Endothelial cell of umbilical vein (primary cell): ENCODE data around the gene TSHZ3. TPM values are rescaled to one million over a fixed set of nuclear protein-coding genes. Genes with fewer than 3 reads are reported as not detected.

Experiments used
- BruUV-seq: library from RNA; stranded (reverse); fragments of 400-500 nt; replicated peaks from 2 replicates; lab custom pipeline; 2021; lab: Mats Ljungman, UMichigan
- CTCF ChIA-PET: fragments of 300-600, 350-600 bp; sonication (Branson Sonifier 250); formaldehyde crosslinking; loops from one replicate; lab custom pipeline; 2021; ENCODE audit warnings: antibody characterized with exemption, inconsistent platforms; lab: Charles Lee
- POLR2A ChIA-PET: fragments of 300-600, 350-600 bp; sonication (Branson Sonifier 250); formaldehyde crosslinking; loops from one replicate; lab custom pipeline; 2021; ENCODE audit warnings: antibody characterized with exemption, inconsistent platforms; lab: Charles Lee
- DNase-seq: peaks from one replicate; pipeline ENCODE4 v3.0.0-alpha.2; 2011; ENCODE audit warnings: low read depth, low spot score
- FAIRE-seq: peaks from 2 replicates; lab custom pipeline; 2011; peaks lifted over from hg19 to GRCh38; lab: Jason Lieb, UNC
- H2AFZ ChIP-seq: 2 replicates; pipeline ENCODE4 v1.6.0; 2012; ENCODE audit warnings: low read depth, low read length, control low read depth, inconsistent platforms
- H3K27ac ChIP-seq: 2 replicates; pipeline ENCODE4 v1.5.1; 2011; ENCODE audit warnings: low read depth, mild to moderate bottlenecking, control low read depth, low read length, moderate library complexity; ENCODE audit not compliant: insufficient read depth
- H3K27me3 ChIP-seq, 2 experiments: 2 replicates each; pipeline versions ENCODE4 v1.6.0 to v1.6.1; 2011; ENCODE audit warnings: low read length in 2 of 2, mixed read lengths in 1 of 2; ENCODE audit not compliant: control insufficient read depth in 2 of 2, insufficient read depth in 2 of 2
- H3K36me3 ChIP-seq, 2 experiments: 2 replicates in 1 of 2; 3 replicates in 1 of 2; pipeline ENCODE4 v1.5.1; 2011; ENCODE audit warnings: low read length in 2 of 2, mild to moderate bottlenecking in 1 of 2, moderate library complexity in 1 of 2; ENCODE audit not compliant: control insufficient read depth in 2 of 2, insufficient read depth in 2 of 2; ENCODE audit errors: extremely low read depth in 1 of 2
- H3K4me1 ChIP-seq: 3 replicates; pipeline ENCODE4 v1.5.1; 2011; ENCODE audit warnings: mild to moderate bottlenecking, low read length; ENCODE audit not compliant: control insufficient read depth, insufficient read depth; ENCODE audit errors: extremely low read depth
- H3K4me2 ChIP-seq: 2 replicates; pipeline ENCODE4 v1.6.1; 2011; ENCODE audit warnings: low read length, control low read depth, mixed read lengths; ENCODE audit not compliant: insufficient read depth
- H3K4me3 ChIP-seq, 3 experiments: fragments of 200-600 bp in 1 of 3; sonication (generic), shearing (Covaris generic) in 1 of 3; replicated peaks in 1 of 3; 2 replicates each; pipeline ENCODE4 v1.5.1; 2011 to 2016; ENCODE audit warnings: control low read depth in 3 of 3, low read length in 3 of 3, mild to moderate bottlenecking in 2 of 3, inconsistent platforms in 1 of 3, low read depth in 1 of 3, moderate library complexity in 1 of 3; ENCODE audit not compliant: insufficient read depth in 1 of 3
- H3K79me2 ChIP-seq: 2 replicates; pipeline ENCODE4 v1.6.0; 2012; ENCODE audit warnings: low read length, inconsistent platforms; ENCODE audit not compliant: control insufficient read depth, insufficient read depth
- H3K9ac ChIP-seq: replicated peaks from 2 replicates; pipeline ENCODE3; 2011; ENCODE audit warnings: low read length, control low read depth; ENCODE audit not compliant: insufficient read depth; ENCODE audit errors: extremely low read depth
- H3K9me1 ChIP-seq: replicated peaks from 3 replicates; pipeline ENCODE4 v1.6.0; 2011; ENCODE audit warnings: mild to moderate bottlenecking, low read length; ENCODE audit not compliant: control insufficient read depth, insufficient read depth; ENCODE audit errors: extremely low read depth
- H3K9me3 ChIP-seq: replicated peaks from 2 replicates; pipeline ENCODE4 v1.5.1; 2012; ENCODE audit warnings: low read length, inconsistent platforms; ENCODE audit not compliant: control insufficient read depth, insufficient read depth
- H4K20me1 ChIP-seq: replicated peaks from 2 replicates; pipeline ENCODE3; 2011; ENCODE audit warnings: mild to moderate bottlenecking, low read length; ENCODE audit not compliant: control insufficient read depth, insufficient read depth; ENCODE audit errors: extremely low read depth
- CTCF ChIP-seq, 2 donors: IDR thresholded peaks; 1 replicate in 1 of 2; 2 replicates in 1 of 2; pipeline ENCODE4 v1.5.1; 2011; ENCODE audit warnings: low read length in 2 of 2, mild to moderate bottlenecking in 2 of 2, moderate library complexity in 2 of 2, control low read depth in 1 of 2, inconsistent platforms in 1 of 2, low read depth in 1 of 2; ENCODE audit not compliant: insufficient read depth in 1 of 2; ENCODE audit errors: extremely low read depth in 1 of 2
- EZH2 ChIP-seq: IDR thresholded peaks from 2 replicates; pipeline ENCODE4 v1.6.1; 2012; ENCODE audit warnings: borderline replicate concordance, low read depth, mild to moderate bottlenecking, moderate library complexity, low read length, inconsistent platforms; ENCODE audit not compliant: severe bottlenecking
- FOS ChIP-seq: IDR thresholded peaks from 2 replicates; pipeline ENCODE4 v1.6.1; 2011; ENCODE audit warnings: mild to moderate bottlenecking, low read length, moderate library complexity, borderline replicate concordance; ENCODE audit not compliant: insufficient read depth
- GATA2 ChIP-seq: IDR thresholded peaks from 2 replicates; pipeline ENCODE4 v1.7.0; 2011; ENCODE audit warnings: low read depth, mild to moderate bottlenecking, moderate library complexity, mixed read lengths, low read length; ENCODE audit not compliant: insufficient read length, insufficient read depth
- JUN ChIP-seq: IDR thresholded peaks from 2 replicates; pipeline ENCODE4 v1.6.1; 2011; ENCODE audit warnings: borderline replicate concordance, low read depth; ENCODE audit not compliant: insufficient read length, insufficient read depth
- MAX ChIP-seq: IDR thresholded peaks from 2 replicates; pipeline ENCODE4 v1.6.1; 2011; ENCODE audit not compliant: insufficient read depth, insufficient read length
- MYC ChIP-seq: IDR thresholded peaks from one replicate; pipeline ENCODE4 v1.6.1; 2011; ENCODE audit warnings: mild to moderate bottlenecking, low read depth, low read length
- POLR2A ChIP-seq: IDR thresholded peaks from 2 replicates; pipeline ENCODE4 v1.6.1; 2012; ENCODE audit warnings: low read depth, mild to moderate bottlenecking, control low read depth, low read length
- POLR2AphosphoS5 ChIP-seq: IDR thresholded peaks from 2 replicates; pipeline ENCODE4 v1.6.1; 2012; ENCODE audit warnings: low read depth, mild to moderate bottlenecking, control low read depth, low read length, moderate library complexity; ENCODE audit not compliant: insufficient read depth
- dilution Hi-C: fragments of 300-500 bp; cut with MboI; formaldehyde crosslinking; loops from one replicate; pipeline ENCODE4 v1.15.0; 2019; ENCODE audit warnings: low sequenced_read_pairs; ENCODE audit not compliant: extremely low pct_ligation_motif_present
- intact Hi-C: fragments of 100-400 bp; cut with micrococcal nuclease; formaldehyde crosslinking; loops from one replicate; pipeline ENCODE4 v1.10.0; 2022
- polyA plus RNA-seq, 4 experiments: library from polyadenylated mRNA; depleted of rRNA in 3 of 4; stranded (reverse) in 3 of 4; unstranded in 1 of 4; fragments of >200 nt; gene quantifications; 2 replicates each; pipeline versions ENCODE4 v1.2.1 to v1.2.3, GENCODE V29; 2011 to 2012; ENCODE audit warnings: missing spikeins in 1 of 4
- total RNA-seq: library from RNA; stranded (reverse); gene quantifications from 2 replicates; pipeline ENCODE4 v1.2.3, GENCODE V29; 2021

TSHZ3 gene
- total and polyA plus RNA-seq, 2 donors (not counting 3 experiments of a cell fraction or from before 2014, with no cell fraction given), result 1.2 to 6.2 TPM

GRCh38 chr19:31350033-31350692, 927 bp upstream of the TSHZ3 start:
- TF ChIP-seq CTCF (IDR thresholded peaks at IDR 0.05; ENCODE audit: extremely low read depth in 1 of 2, insufficient read depth in 1 of 2, low read depth in 1 of 2, low read length in 2 of 2) (no peak), FOS (no peak), GATA2 (no peak), MYC (no peak), POLR2A (no peak), MAX (no peak), JUN (no peak), POLR2AphosphoS5 (no peak), EZH2 (no peak)
- Histone ChIP-seq H3K79me2 (no peaks in the 10 kb centered on the region), H2AFZ (peak overlapping the region; percentile 87), H3K9ac (peak overlapping the region; percentile 23), H3K9me3 (no peaks in the 10 kb centered on the region), H3K4me1 (peaks cover 10% of the 10 kb centered on the region), H3K4me2 (peak overlapping the region; percentile 47), H3K27ac (no peak overlapping the region), H3K36me3 (no peaks in the 10 kb centered on the region), H3K9me1 (no peaks in the 10 kb centered on the region), H3K4me3 (peak overlapping the region; percentile 71 to 79 (median 73)), H3K27me3 (peaks cover 38 to 51% of the 10 kb centered on the region in 2 experiments), H4K20me1 (no peaks in the 10 kb centered on the region)
- intact Hi-C loops (loop anchor here (5.0 kb wide), 1 partner anchor 33 kb away; no protein-coding TSS in a partner anchor), dilution Hi-C loops (no loop called here)
- no TSS peak for BruUV-seq
- no peak for FAIRE-seq
- CTCF ChIA-PET, result interaction anchor here (1.6 kb wide), 2 partner anchors 20 to 667 kb away, joined by 5 read pairs; no protein-coding TSS in a partner anchor
- no peak for DNase-seq
- POLR2A ChIA-PET, result no interaction called here
